Effector memory CD8-positive, alpha-beta T cell (primary cell): ENCODE results near the gene MFSD12.
"Not testable (repeated sequence)": the region's sequence is repeated elsewhere in the genome, so short reads cannot be mapped to it uniquely, and the experiment has no call there.

Experiments
- ATAC-seq: fragments of 150-1000 bp; cut with Tn5 transposase; replicated peaks from 2 replicates; pipeline ENCODE4 v1.10.0; 2021; ENCODE audit warnings: mild to moderate bottlenecking, moderate library complexity
- DNase-seq, 3 experiments: peaks; one replicate each; pipeline ENCODE4 v3.0.0; 2021
- H3K27ac Mint-ChIP-seq, 2 donors: one replicate each; pipeline ENCODE4 v1.8.0; 2022; ENCODE audit warnings: mild to moderate bottlenecking in 2 of 2, mixed read lengths in 2 of 2, moderate library complexity in 2 of 2
- H3K27me3 Mint-ChIP-seq, 2 donors: one replicate each; pipeline ENCODE4 v1.8.0; 2022; ENCODE audit warnings: mixed read lengths in 2 of 2
- H3K36me3 Mint-ChIP-seq: one replicate; pipeline ENCODE4 v1.8.0; 2022; ENCODE audit warnings: mild to moderate bottlenecking, moderate library complexity, mixed read lengths; ENCODE audit not compliant: insufficient read depth
- H3K4me1 Mint-ChIP-seq, 2 donors: one replicate each; pipeline ENCODE4 v1.8.0; 2022; ENCODE audit warnings: low read depth in 2 of 2, mixed read lengths in 2 of 2
- H3K4me3 Mint-ChIP-seq, 2 donors: one replicate each; pipeline ENCODE4 v1.8.0; 2022; ENCODE audit warnings: mild to moderate bottlenecking in 2 of 2, mixed read lengths in 2 of 2, moderate library complexity in 2 of 2
- H3K9me3 Mint-ChIP-seq, 2 donors: one replicate each; pipeline ENCODE4 v1.8.0; 2022; ENCODE audit warnings: mixed read lengths in 2 of 2

The MFSD12 gene

GRCh38 chr19:3577723-3578344 is 20.4 kb upstream of the MFSD12 start:
- no peak overlapping the region for H3K4me3 Mint-ChIP-seq
- no peak overlapping the region for H3K27ac Mint-ChIP-seq
- H3K36me3 Mint-ChIP-seq, result peaks cover 20% of the 10 kb centered on the region
- H3K9me3 Mint-ChIP-seq, result no peaks in the 10 kb centered on the region
- no peak for ATAC-seq
- H3K4me1 Mint-ChIP-seq, result peaks cover 0 to 7% of the 10 kb centered on the region in 2 donors
- H3K27me3 Mint-ChIP-seq, result no peaks in the 10 kb centered on the region
- no peak for DNase-seq

- H3K27ac Mint-ChIP-seq, result no peak overlapping the region
- DNase-seq (no peak), ATAC-seq (no peak)
- H3K36me3 Mint-ChIP-seq, result peaks cover 25% of the 10 kb centered on the region
- no peaks in the 10 kb centered on the region for H3K9me3 Mint-ChIP-seq
- no peaks in the 10 kb centered on the region for H3K27me3 Mint-ChIP-seq
- peaks cover 0 to 13% of the 10 kb centered on the region in 2 donors for H3K4me1 Mint-ChIP-seq
- no peak overlapping the region for H3K4me3 Mint-ChIP-seq
Observed at GRCh38 chr19:3576696-3577443, 19.5 kb upstream of the MFSD12 start.

DNA sequence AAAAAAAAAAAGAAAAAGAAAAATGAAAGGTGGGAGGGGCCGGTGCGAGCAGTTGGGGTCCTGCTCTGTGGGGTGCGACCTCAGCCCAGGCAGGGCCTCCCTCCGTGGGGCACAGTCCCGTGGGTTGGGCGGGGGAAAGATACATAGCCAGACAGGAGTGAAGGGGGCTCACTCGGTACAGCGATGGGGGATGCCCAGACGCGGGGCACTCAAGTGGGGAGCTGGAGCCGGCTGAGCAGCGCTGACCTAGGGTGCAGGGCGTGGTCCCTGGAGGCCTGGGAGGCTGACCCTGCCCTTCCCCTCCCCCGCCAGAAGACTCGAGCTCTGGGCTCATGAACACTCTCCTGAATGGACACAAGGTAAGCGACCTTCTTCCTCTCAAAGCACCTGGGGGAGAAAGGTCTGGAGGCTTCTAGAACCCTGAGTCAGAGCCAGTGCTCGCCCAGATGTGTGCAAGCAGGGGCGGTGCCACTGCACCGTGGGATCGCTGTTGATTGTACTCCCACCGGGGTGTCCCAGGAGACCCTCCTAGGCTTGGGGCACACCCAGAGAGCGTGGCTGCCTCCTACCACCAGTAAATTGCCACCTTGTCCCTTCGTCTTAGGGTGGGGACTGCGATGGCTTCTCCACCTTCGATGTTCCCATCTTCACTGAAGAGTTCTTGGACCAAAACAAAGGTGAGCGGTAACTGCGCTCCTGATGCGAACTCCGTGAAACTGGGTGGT is 18.7 kb upstream of the MFSD12 start:
- H3K4me3 Mint-ChIP-seq, result no peak overlapping the region
- no peak for DNase-seq
- no peaks in the 10 kb centered on the region for H3K9me3 Mint-ChIP-seq
- peaks cover 0 to 13% of the 10 kb centered on the region in 2 donors for H3K4me1 Mint-ChIP-seq
- H3K36me3 Mint-ChIP-seq, result peaks cover 25% of the 10 kb centered on the region
- H3K27ac Mint-ChIP-seq, result no peak overlapping the region
- H3K27me3 Mint-ChIP-seq, result no peaks in the 10 kb centered on the region
- ATAC-seq, result no peak

- peak in 1 of 3 experiments; percentile 31 for DNase-seq
- Mint-ChIP-seq H3K27me3 (no peaks in the 10 kb centered on the region), H3K4me1 (peaks cover 0 to 13% of the 10 kb centered on the region in 2 donors), H3K27ac (peak overlapping the region in 1 of 2 donors; percentile 62), H3K36me3 (peaks cover 25% of the 10 kb centered on the region), H3K9me3 (no peaks in the 10 kb centered on the region), H3K4me3 (peak overlapping the region; percentile 28 to 75)
- no peak for ATAC-seq
Observed at GRCh38 chr19:3575260-3575741, 17.9 kb upstream of the MFSD12 start.

DNA sequence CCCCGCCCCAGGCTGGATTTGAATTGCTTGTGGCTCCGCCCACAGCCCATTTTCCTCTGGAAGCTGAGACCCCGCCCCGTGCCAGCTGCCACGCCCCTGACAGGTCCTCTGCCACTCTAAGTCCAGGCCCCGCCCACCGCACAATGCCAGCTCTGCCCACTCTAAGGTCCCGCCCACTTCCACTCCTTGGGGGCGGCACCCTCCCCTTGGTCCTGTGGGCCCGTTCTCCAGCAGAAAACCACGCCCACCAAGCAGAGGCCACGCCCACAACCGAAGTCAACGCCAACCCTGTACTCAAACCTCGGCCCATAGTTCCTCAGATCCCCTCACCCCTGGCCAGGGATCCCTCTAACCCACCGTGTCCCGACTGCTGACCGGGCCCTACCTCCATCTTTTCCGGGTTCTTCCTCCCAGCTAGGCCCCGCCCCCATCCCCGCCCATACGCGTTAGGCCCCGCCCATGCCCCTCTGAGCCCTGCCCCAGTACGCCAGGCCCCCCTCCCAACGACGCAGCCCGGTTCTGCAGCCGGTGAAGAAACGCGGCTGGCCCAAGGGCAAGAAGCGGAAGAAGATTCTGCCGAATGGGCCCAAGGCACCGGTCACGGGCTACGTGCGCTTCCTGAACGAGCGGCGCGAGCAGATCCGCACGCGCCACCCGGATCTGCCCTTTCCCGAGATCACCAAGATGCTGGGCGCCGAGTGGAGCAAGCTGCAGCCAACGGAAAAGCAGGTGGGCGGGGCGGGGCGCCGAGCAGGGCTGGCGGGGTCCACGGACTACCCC is 16.7 kb upstream of the MFSD12 start:
- Mint-ChIP-seq H3K27me3 (no peaks in the 10 kb centered on the region), H3K36me3 (peaks cover 28% of the 10 kb centered on the region), H3K27ac (peak overlapping the region; percentile 49), H3K4me1 (peaks cover 0 to 13% of the 10 kb centered on the region in 2 donors), H3K9me3 (no peaks in the 10 kb centered on the region), H3K4me3 (peak overlapping the region; percentile 75 to 79)
- ATAC-seq (peak; percentile 11), DNase-seq (peak; percentile 68 to 76 (median 76))

GRCh38 chr19:3573162-3573857 is 15.9 kb upstream of the MFSD12 start:
- Mint-ChIP-seq H3K36me3 (peaks cover 28% of the 10 kb centered on the region), H3K4me3 (peak overlapping the region; percentile 75 to 79), H3K27me3 (no peaks in the 10 kb centered on the region), H3K9me3 (no peaks in the 10 kb centered on the region), H3K4me1 (peaks cover 0 to 13% of the 10 kb centered on the region in 2 donors), H3K27ac (peak overlapping the region in 1 of 2 donors; percentile 49)
- DNase-seq (no peak), ATAC-seq (peak; percentile 1)

- ATAC-seq, result peak; percentile 3
- peak within 1 kb of the TSS; percentile 75 to 79 for H3K4me3 Mint-ChIP-seq
- peaks cover 0 to 13% of the 10 kb centered on the region in 2 donors for H3K4me1 Mint-ChIP-seq
- peak within 1 kb of the TSS; percentile 81 to 84 for H3K27ac Mint-ChIP-seq
- H3K9me3 Mint-ChIP-seq, result no peaks in the 10 kb centered on the region
- H3K27me3 Mint-ChIP-seq, result no peaks in the 10 kb centered on the region
- no peak for DNase-seq
- peaks cover 28% of the 10 kb centered on the region for H3K36me3 Mint-ChIP-seq
Observed at GRCh38 chr19:3572855-3573161, 15.4 kb upstream of the MFSD12 start, which contains the start of gene HMG20B. HMG20B (plus strand) TSS chr19:3572944; CDS start chr19:3573310, 366 bp downstream.

GRCh38 chr19:3572132-3572854 is 14.9 kb upstream of the MFSD12 start:
- DNase-seq (peak; percentile 97 to 98 (median 97)), ATAC-seq (peak; percentile 94)
- Mint-ChIP-seq H3K27ac (peak overlapping the region; percentile 81 to 84), H3K36me3 (peaks cover 28% of the 10 kb centered on the region), H3K4me1 (peaks cover 0 to 13% of the 10 kb centered on the region in 2 donors), H3K27me3 (no peaks in the 10 kb centered on the region), H3K4me3 (peak overlapping the region; percentile 75 to 79), H3K9me3 (no peaks in the 10 kb centered on the region)

DNA sequence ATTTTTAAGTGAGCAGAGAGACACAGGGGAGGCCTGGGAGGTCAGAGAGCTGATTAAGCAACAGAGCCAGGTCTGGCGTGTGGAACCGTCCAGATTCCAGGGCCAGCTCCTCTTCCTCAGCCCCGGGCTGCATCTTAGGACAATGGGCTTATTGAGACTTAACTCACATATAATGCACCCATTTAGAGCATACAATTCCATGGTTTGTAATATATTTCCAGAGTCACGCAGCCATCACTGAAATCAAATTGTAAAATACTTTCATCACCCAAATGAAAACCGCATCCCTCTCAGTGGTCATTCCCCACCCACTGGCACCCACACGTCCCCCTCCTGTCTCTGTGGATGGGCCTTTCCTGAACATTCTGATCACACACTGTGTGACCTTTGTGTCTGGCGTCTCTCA is 13.2 kb upstream of the MFSD12 start:
- Mint-ChIP-seq H3K4me1 (peaks cover 0 to 13% of the 10 kb centered on the region in 2 donors), H3K9me3 (no peaks in the 10 kb centered on the region), H3K36me3 (peaks cover 22% of the 10 kb centered on the region), H3K4me3 (no peak overlapping the region), H3K27ac (no peak overlapping the region), H3K27me3 (no peaks in the 10 kb centered on the region)
- DNase-seq (no peak), ATAC-seq (no peak)

- peaks cover 17% of the 10 kb centered on the region for H3K36me3 Mint-ChIP-seq
- not testable (repeated sequence) for H3K27me3 Mint-ChIP-seq, DNase-seq, H3K27ac Mint-ChIP-seq, H3K4me3 Mint-ChIP-seq, H3K9me3 Mint-ChIP-seq, ATAC-seq
- H3K4me1 Mint-ChIP-seq, result peaks cover 0 to 11% of the 10 kb centered on the region in 2 donors
Observed at GRCh38 chr19:3570042-3570441, 12.7 kb upstream of the MFSD12 start.

- DNase-seq (no peak), ATAC-seq (no peak)
- Mint-ChIP-seq H3K4me1 (no peaks in the 10 kb centered on the region), H3K27me3 (no peaks in the 10 kb centered on the region), H3K27ac (no peak overlapping the region), H3K4me3 (no peak overlapping the region), H3K36me3 (peaks cover 5% of the 10 kb centered on the region), H3K9me3 (no peaks in the 10 kb centered on the region)
Observed at GRCh38 chr19:3565139-3565538, 7.8 kb upstream of the MFSD12 start.
